ENCODE results near the gene ZNF212.

Gene ZNF212

GRCh38 chr7:149239345-149240143 is at the start of gene ZNF212:
Gene ZNF212, plus strand, starts transcription at chr7:149239651. Its CDS starts 128 bp downstream, at chr7:149239779.
- in situ Hi-C loops (cut with MboI; ENCODE audit: low sequenced_read_pairs) = no loop called here

- in situ Hi-C loops (cut with MboI; ENCODE audit: low sequenced_read_pairs) = no loop called here
These were observed 47.6 kb upstream of the ZNF212 start for GRCh38 chr7:149191851-149192250.

- in situ Hi-C loops (cut with MboI; ENCODE audit: low sequenced_read_pairs) = no loop called here
These were observed 44.7 kb upstream of the ZNF212 start for GRCh38 chr7:149194799-149195179.

GRCh38 chr7:149195180-149196150 is 44.0 kb upstream of the ZNF212 start, which contains the start of gene ZNF282:
Gene ZNF282, plus strand, starts transcription at chr7:149195546. Its CDS starts 44 bp downstream, at chr7:149195590.
- in situ Hi-C loops (cut with MboI; ENCODE audit: low sequenced_read_pairs) = no loop called here

GRCh38 chr7:149196151-149196704 is 43.2 kb upstream of the ZNF212 start:
- in situ Hi-C loops (cut with MboI; ENCODE audit: low sequenced_read_pairs) = no loop called here

GRCh38 chr7:149196705-149197171 is 42.7 kb upstream of the ZNF212 start:
- in situ Hi-C loops (cut with MboI; ENCODE audit: low sequenced_read_pairs) = no loop called here

- in situ Hi-C loops (cut with MboI; ENCODE audit: low sequenced_read_pairs) = no loop called here
These were observed 41.8 kb upstream of the ZNF212 start for GRCh38 chr7:149197675-149198074.

GRCh38 chr7:149198161-149198816 is 41.2 kb upstream of the ZNF212 start:
- in situ Hi-C loops (cut with MboI; ENCODE audit: low sequenced_read_pairs) = no loop called here

GRCh38 chr7:149199234-149199995 is 40.0 kb upstream of the ZNF212 start:
- in situ Hi-C loops (cut with MboI; ENCODE audit: low sequenced_read_pairs) = no loop called here

GRCh38 chr7:149202831-149203231 is 36.6 kb upstream of the ZNF212 start:
- in situ Hi-C loops (cut with MboI; ENCODE audit: low sequenced_read_pairs) = no loop called here

- in situ Hi-C loops (cut with MboI; ENCODE audit: low sequenced_read_pairs) = no loop called here
These were observed 33.6 kb upstream of the ZNF212 start for GRCh38 chr7:149205690-149206381.

- in situ Hi-C loops (cut with MboI; ENCODE audit: low sequenced_read_pairs) = no loop called here
These were observed 32.0 kb upstream of the ZNF212 start for GRCh38 chr7:149207324-149208035.

GRCh38 chr7:149209518-149210269 is 29.8 kb upstream of the ZNF212 start:
- in situ Hi-C loops (cut with MboI; ENCODE audit: low sequenced_read_pairs) = no loop called here

GRCh38 chr7:149210551-149210950 is 28.9 kb upstream of the ZNF212 start:
- in situ Hi-C loops (cut with MboI; ENCODE audit: low sequenced_read_pairs) = no loop called here

GRCh38 chr7:149214020-149214720 is 25.3 kb upstream of the ZNF212 start:
- in situ Hi-C loops (cut with MboI; ENCODE audit: low sequenced_read_pairs) = no loop called here

- in situ Hi-C loops (cut with MboI; ENCODE audit: low sequenced_read_pairs) = no loop called here
These were observed 23.0 kb upstream of the ZNF212 start for GRCh38 chr7:149216402-149216801.

GRCh38 chr7:149217570-149217969 is 21.9 kb upstream of the ZNF212 start:
- in situ Hi-C loops (cut with MboI; ENCODE audit: low sequenced_read_pairs) = no loop called here
